Activated CD4-positive, alpha-beta T cell treated with anti-CD3 and anti-CD28 coated beads for 36 hours (primary cell): ENCODE measurements around the gene NINJ2. TPM values are rescaled to one million over a fixed set of nuclear protein-coding genes. Genes with fewer than 3 reads are reported as not detected.
A peak's percentile ranks its signal among the peaks of the same experiment; 100 is the strongest.

Experiments
- ATAC-seq: fragments of 200-7000 bp; cut with Tn5 transposase; one replicate; pipeline ENCODE4 v1.10.0; 2021; ENCODE audit warnings: mild to moderate bottlenecking, moderate library complexity
- CTCF ChIA-PET: fragments of 350-600 bp; sonication (Branson Sonifier 250); formaldehyde crosslinking; loops from one replicate; lab custom pipeline; 2021; ENCODE audit warnings: antibody characterized with exemption; lab: Charles Lee
- POLR2A ChIA-PET: fragments of 350-600 bp; sonication (Branson Sonifier 250); formaldehyde crosslinking; loops from one replicate; lab custom pipeline; 2021; ENCODE audit warnings: antibody characterized with exemption, inconsistent platforms; lab: Charles Lee
- DNase-seq: peaks from one replicate; pipeline ENCODE4 v3.0.0-alpha.2; 2020
- H3K27ac Mint-ChIP-seq: one replicate; pipeline ENCODE4 v1.8.0; 2021; ENCODE audit warnings: mixed read lengths
- H3K27me3 Mint-ChIP-seq: one replicate; pipeline ENCODE4 v1.8.0; 2021; ENCODE audit warnings: mixed read lengths
- H3K36me3 Mint-ChIP-seq: one replicate; pipeline ENCODE4 v1.8.0; 2021; ENCODE audit warnings: low read depth, mixed read lengths
- H3K4me1 Mint-ChIP-seq: one replicate; pipeline ENCODE4 v1.8.0; 2021; ENCODE audit warnings: mixed read lengths
- H3K4me3 Mint-ChIP-seq: one replicate; pipeline ENCODE4 v1.8.0; 2021; ENCODE audit warnings: mild to moderate bottlenecking, moderate library complexity, mixed read lengths
- H3K9me3 Mint-ChIP-seq: one replicate; pipeline ENCODE4 v1.8.0; 2021; ENCODE audit warnings: low read depth, mixed read lengths
- intact Hi-C, 2 experiments: fragments of 100-400 bp; cut with DNase I in 1 of 2; cut with micrococcal nuclease in 1 of 2; formaldehyde crosslinking; loops; one replicate each; pipeline versions ENCODE4 v1.14.2 to v1.15.1; 2022 to 2024; cut with DNase I, micrococcal nuclease
- total RNA-seq, 2 experiments: library from RNA; stranded (reverse); gene quantifications; one replicate each; pipeline ENCODE4 v1.2.3, GENCODE V29; 2021

NINJ2 gene
- total RNA-seq, 2 experiments from 2014 or later: 3.5 to 5.7 TPM

- H3K4me3 Mint-ChIP-seq: no peak overlapping the region
- intact Hi-C loops: no loop called here
Measured at GRCh38 chr12:539540-540310, 123.5 kb downstream of the NINJ2 start.

GRCh38 chr12:538731-539539, 124.3 kb downstream of the NINJ2 start:
- Mint-ChIP-seq H3K4me3 (no peak overlapping the region), H3K27ac (peak overlapping the region; percentile 58), H3K36me3 (no peaks in the 10 kb centered on the region), H3K27me3 (no peaks in the 10 kb centered on the region), H3K9me3 (no peaks in the 10 kb centered on the region), H3K4me1 (peaks cover 20% of the 10 kb centered on the region)
- ChIA-PET POLR2A (no interaction called here), CTCF (interaction anchor here (0.7 to 11.3 kb wide), 9 partner anchors 9 to 491 kb away, joined by 3 to 130 read pairs (median 5); no protein-coding TSS in a partner anchor)
- DNase-seq (peak; percentile 41), ATAC-seq (peak; percentile 94)
- intact Hi-C loops: no loop called here

More at GRCh38 chr12:539540-540310, 123.5 kb downstream of the NINJ2 start:
- H3K9me3 Mint-ChIP-seq: no peaks in the 10 kb centered on the region
- H3K27ac Mint-ChIP-seq: peak overlapping the region; percentile 17
- ChIA-PET CTCF (interaction anchor here (0.7 to 11.3 kb wide), 9 partner anchors 11 to 97 kb away, joined by 3 to 130 read pairs (median 4); no protein-coding TSS in a partner anchor), POLR2A (no interaction called here)
- no peaks in the 10 kb centered on the region for H3K27me3 Mint-ChIP-seq
- H3K36me3 Mint-ChIP-seq: no peaks in the 10 kb centered on the region
- no peak for DNase-seq
- no peak for ATAC-seq
- H3K4me1 Mint-ChIP-seq: peaks cover 20% of the 10 kb centered on the region

- Mint-ChIP-seq H3K36me3 (no peaks in the 10 kb centered on the region), H3K4me3 (no peak overlapping the region), H3K4me1 (peaks cover 20% of the 10 kb centered on the region), H3K27me3 (no peaks in the 10 kb centered on the region), H3K27ac (no peak overlapping the region), H3K9me3 (peaks cover under 1% of the 10 kb centered on the region)
- ChIA-PET POLR2A (no interaction called here), CTCF (interaction anchor here (0.6 to 11.3 kb wide), 6 partner anchors 10 to 555 kb away, joined by 3 to 130 read pairs (median 6); no protein-coding TSS in a partner anchor)
- intact Hi-C loops: no loop called here
- ATAC-seq: no peak
- no peak for DNase-seq
Measured at GRCh38 chr12:537772-538171, 125.5 kb downstream of the NINJ2 start.

GRCh38 chr12:536751-537245, 126.4 kb downstream of the NINJ2 start:
- POLR2A ChIA-PET: no interaction called here
- Mint-ChIP-seq H3K4me3 (no peak overlapping the region), H3K4me1 (peaks cover 20% of the 10 kb centered on the region), H3K36me3 (no peaks in the 10 kb centered on the region), H3K27ac (no peak overlapping the region), H3K27me3 (no peaks in the 10 kb centered on the region), H3K9me3 (peaks cover 9% of the 10 kb centered on the region)
- no peak for ATAC-seq
- intact Hi-C loops: no loop called here
- CTCF ChIA-PET: interaction anchor here (0.8 to 11.3 kb wide), 8 partner anchors 8 to 556 kb away, joined by 3 to 130 read pairs (median 4); no protein-coding TSS in a partner anchor
- DNase-seq: no peak

GRCh38 chr12:535396-535795, 127.8 kb downstream of the NINJ2 start:
- no peak overlapping the region for H3K4me3 Mint-ChIP-seq
- H3K36me3 Mint-ChIP-seq: no peaks in the 10 kb centered on the region
- POLR2A ChIA-PET: no interaction called here
- H3K27me3 Mint-ChIP-seq: no peaks in the 10 kb centered on the region
- ATAC-seq: no peak
- CTCF ChIA-PET: interaction anchor here (0.7 to 11.3 kb wide), 5 partner anchors 9 to 93 kb away, joined by 3 to 130 read pairs (median 9); no protein-coding TSS in a partner anchor
- H3K27ac Mint-ChIP-seq: no peak overlapping the region
- no peak for DNase-seq
- intact Hi-C loops: no loop called here
- H3K9me3 Mint-ChIP-seq: peaks cover 9% of the 10 kb centered on the region
- H3K4me1 Mint-ChIP-seq: peaks cover 18% of the 10 kb centered on the region

- intact Hi-C loops: no loop called here
- no peak for ATAC-seq
- Mint-ChIP-seq H3K27me3 (no peaks in the 10 kb centered on the region), H3K9me3 (peaks cover 9% of the 10 kb centered on the region), H3K36me3 (no peaks in the 10 kb centered on the region), H3K4me1 (peaks cover 7% of the 10 kb centered on the region), H3K4me3 (no peak overlapping the region), H3K27ac (no peak overlapping the region)
- ChIA-PET CTCF (no interaction called here), POLR2A (no interaction called here)
- no peak for DNase-seq
Measured at GRCh38 chr12:534216-534615, 129.0 kb downstream of the NINJ2 start.

- Mint-ChIP-seq H3K27ac (no peak overlapping the region), H3K4me1 (peaks cover 2% of the 10 kb centered on the region), H3K36me3 (no peaks in the 10 kb centered on the region), H3K4me3 (no peak overlapping the region), H3K9me3 (peaks cover 9% of the 10 kb centered on the region), H3K27me3 (no peaks in the 10 kb centered on the region)
- ATAC-seq (no peak), DNase-seq (no peak)
- CTCF ChIA-PET: no interaction called here
- intact Hi-C loops: no loop called here
- POLR2A ChIA-PET: no interaction called here
Measured at GRCh38 chr12:533718-534117, 129.5 kb downstream of the NINJ2 start.

GRCh38 chr12:532908-533565, 130.2 kb downstream of the NINJ2 start:
- Mint-ChIP-seq H3K4me1 (no peaks in the 10 kb centered on the region), H3K27me3 (no peaks in the 10 kb centered on the region), H3K27ac (no peak overlapping the region), H3K9me3 (peaks cover 9% of the 10 kb centered on the region), H3K36me3 (no peaks in the 10 kb centered on the region), H3K4me3 (no peak overlapping the region)
- intact Hi-C loops: no loop called here
- ATAC-seq (peak; percentile 72), DNase-seq (peak; percentile 28)
- ChIA-PET CTCF (interaction anchor here (1.4 to 1.5 kb wide), 3 partner anchors 14 to 71 kb away, joined by 3 to 6 read pairs (median 3); no protein-coding TSS in a partner anchor), POLR2A (no interaction called here)

GRCh38 chr12:531951-532585, 131.2 kb downstream of the NINJ2 start:
- H3K27ac Mint-ChIP-seq: no peak overlapping the region
- ChIA-PET POLR2A (no interaction called here), CTCF (interaction anchor here (0.7 to 2.4 kb wide), 5 partner anchors 13 to 70 kb away, joined by 3 to 12 read pairs (median 3); no protein-coding TSS in a partner anchor)
- intact Hi-C loops: no loop called here
- H3K4me3 Mint-ChIP-seq: no peak overlapping the region
- H3K4me1 Mint-ChIP-seq: no peaks in the 10 kb centered on the region
- H3K27me3 Mint-ChIP-seq: no peaks in the 10 kb centered on the region
- no peak for DNase-seq
- H3K9me3 Mint-ChIP-seq: peaks cover 9% of the 10 kb centered on the region
- no peak for ATAC-seq
- no peaks in the 10 kb centered on the region for H3K36me3 Mint-ChIP-seq

GRCh38 chr12:530821-531220, 132.4 kb downstream of the NINJ2 start:
- ATAC-seq: no peak
- H3K27ac Mint-ChIP-seq: no peak overlapping the region

More at GRCh38 chr12:530821-531220, 132.4 kb downstream of the NINJ2 start:
- intact Hi-C loops: no loop called here
- H3K4me1 Mint-ChIP-seq: no peaks in the 10 kb centered on the region
- no peak for DNase-seq
- ChIA-PET POLR2A (interaction anchor here (0.6 kb wide), 1 partner anchor 270 kb away, joined by 4 read pairs; no protein-coding TSS in a partner anchor), CTCF (interaction anchor here (1.0 to 2.4 kb wide), 2 partner anchors 14 to 78 kb away, joined by 3 to 12 read pairs; no protein-coding TSS in a partner anchor)
- no peak overlapping the region for H3K4me3 Mint-ChIP-seq
- no peaks in the 10 kb centered on the region for H3K36me3 Mint-ChIP-seq
- no peaks in the 10 kb centered on the region for H3K27me3 Mint-ChIP-seq
- peaks cover 9% of the 10 kb centered on the region for H3K9me3 Mint-ChIP-seq
